ENCODE measurements around the gene EPS8L3.

DNA sequence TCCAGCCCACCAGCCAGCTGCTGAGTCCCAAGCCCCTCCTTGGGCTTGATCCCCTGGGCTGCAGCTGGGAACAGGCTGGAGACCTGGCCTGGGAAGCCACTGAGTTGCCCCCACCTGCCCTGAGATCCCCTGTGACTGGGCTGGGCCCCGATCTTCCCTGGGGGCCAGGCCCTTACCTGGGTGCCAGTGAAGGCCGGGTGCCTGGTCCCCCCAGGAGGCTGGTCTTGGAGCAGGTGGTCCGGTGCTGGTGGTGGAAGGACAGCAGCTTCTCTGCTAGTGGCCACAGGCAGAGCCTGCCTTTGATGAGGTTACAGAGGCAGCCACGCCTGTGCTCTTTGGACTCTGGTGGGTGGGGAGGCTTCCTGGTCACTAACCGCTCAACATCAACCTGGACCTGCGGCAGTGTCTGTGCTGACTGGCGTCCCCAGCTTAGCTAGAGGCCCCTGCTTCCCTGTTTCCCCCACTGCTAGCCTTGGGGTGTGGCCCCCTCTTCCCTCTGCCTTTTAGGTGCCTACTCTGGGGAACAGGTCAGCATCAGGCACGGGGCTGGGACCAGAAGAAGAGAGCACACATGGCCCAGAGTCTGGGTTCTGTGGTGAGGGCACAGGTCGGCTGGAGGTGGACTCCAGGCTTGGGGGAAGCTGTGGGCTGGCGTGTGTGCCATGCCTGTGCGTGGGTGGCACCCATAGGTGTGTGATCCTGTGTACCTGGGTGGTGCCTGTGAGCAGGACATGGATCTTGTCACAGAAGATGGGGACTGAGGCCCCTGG lies at the start of gene EPS8L3:
- no peak for TF ChIP-seq TAF1 (IDR thresholded peaks at IDR 0.05; ENCODE audit: borderline replicate concordance, insufficient read depth, low read length)
- no peak for TF ChIP-seq REST (IDR thresholded peaks at IDR 0.05; ENCODE audit: insufficient read depth in 1 of 2, low read depth in 2 of 2, low read length in 2 of 2)

All from PFSK-1 (cell line).